Fibroblast of the aortic adventitia (primary cell): Measurements from ENCODE around the gene PLXNA4. TPM values are rescaled to one million over a fixed set of nuclear protein-coding genes. Genes with fewer than 3 reads are reported as not detected.

Source experiments
- DNase-seq: peaks from one replicate; pipeline ENCODE4 v3.0.0-alpha.2; 2010; ENCODE audit warnings: low read depth
- H3K4me3 ChIP-seq: 2 replicates; pipeline ENCODE4 v1.5.1; 2011; ENCODE audit warnings: low read depth, mild to moderate bottlenecking, control low read depth, low read length, moderate library complexity
- total RNA-seq: library from RNA; depleted of rRNA; stranded (reverse); fragments of >200 nt; gene quantifications from 2 replicates; pipeline ENCODE4 v1.2.3, GENCODE V29; 2012; ENCODE audit warnings: low replicate concordance
- TF ChIP-seq, protein P1 (sequence below): IDR thresholded peaks from 2 replicates; pipeline ENCODE4 v1.5.1; 2011; ENCODE audit warnings: mild to moderate bottlenecking, low read length, control low read depth, inconsistent platforms; ENCODE audit not compliant: insufficient read depth

PLXNA4 gene
- total RNA-seq, 1 donor, result 3.0 TPM

DNA sequence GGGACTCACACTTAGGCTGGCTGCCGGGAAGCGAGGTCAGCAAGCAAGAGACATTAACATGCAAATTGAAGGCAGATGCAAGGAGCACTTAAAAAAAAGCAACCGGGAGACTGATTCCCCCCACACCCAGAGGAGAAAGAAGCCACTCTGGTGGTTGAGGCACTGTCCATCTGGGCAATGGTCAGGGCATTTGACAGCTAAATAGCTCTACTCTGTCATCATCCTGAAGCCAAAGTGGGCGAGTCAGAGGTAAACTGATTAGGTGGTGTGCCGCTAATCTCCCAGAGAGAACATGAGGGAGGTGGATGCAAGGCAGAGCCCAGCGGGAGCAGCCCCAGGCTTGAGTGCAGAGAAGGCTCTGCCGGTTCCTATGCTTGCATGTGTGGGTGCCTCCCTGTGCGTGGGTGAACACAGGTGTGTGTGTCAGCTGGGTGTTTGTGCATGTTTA lies 100.6 kb downstream of the PLXNA4 start:
- DNase-seq, result no peak
- no peak overlapping the region for H3K4me3 ChIP-seq
- TF ChIP-seq, protein P1, sequence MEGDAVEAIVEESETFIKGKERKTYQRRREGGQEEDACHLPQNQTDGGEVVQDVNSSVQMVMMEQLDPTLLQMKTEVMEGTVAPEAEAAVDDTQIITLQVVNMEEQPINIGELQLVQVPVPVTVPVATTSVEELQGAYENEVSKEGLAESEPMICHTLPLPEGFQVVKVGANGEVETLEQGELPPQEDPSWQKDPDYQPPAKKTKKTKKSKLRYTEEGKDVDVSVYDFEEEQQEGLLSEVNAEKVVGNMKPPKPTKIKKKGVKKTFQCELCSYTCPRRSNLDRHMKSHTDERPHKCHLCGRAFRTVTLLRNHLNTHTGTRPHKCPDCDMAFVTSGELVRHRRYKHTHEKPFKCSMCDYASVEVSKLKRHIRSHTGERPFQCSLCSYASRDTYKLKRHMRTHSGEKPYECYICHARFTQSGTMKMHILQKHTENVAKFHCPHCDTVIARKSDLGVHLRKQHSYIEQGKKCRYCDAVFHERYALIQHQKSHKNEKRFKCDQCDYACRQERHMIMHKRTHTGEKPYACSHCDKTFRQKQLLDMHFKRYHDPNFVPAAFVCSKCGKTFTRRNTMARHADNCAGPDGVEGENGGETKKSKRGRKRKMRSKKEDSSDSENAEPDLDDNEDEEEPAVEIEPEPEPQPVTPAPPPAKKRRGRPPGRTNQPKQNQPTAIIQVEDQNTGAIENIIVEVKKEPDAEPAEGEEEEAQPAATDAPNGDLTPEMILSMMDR, result no peak

DNA sequence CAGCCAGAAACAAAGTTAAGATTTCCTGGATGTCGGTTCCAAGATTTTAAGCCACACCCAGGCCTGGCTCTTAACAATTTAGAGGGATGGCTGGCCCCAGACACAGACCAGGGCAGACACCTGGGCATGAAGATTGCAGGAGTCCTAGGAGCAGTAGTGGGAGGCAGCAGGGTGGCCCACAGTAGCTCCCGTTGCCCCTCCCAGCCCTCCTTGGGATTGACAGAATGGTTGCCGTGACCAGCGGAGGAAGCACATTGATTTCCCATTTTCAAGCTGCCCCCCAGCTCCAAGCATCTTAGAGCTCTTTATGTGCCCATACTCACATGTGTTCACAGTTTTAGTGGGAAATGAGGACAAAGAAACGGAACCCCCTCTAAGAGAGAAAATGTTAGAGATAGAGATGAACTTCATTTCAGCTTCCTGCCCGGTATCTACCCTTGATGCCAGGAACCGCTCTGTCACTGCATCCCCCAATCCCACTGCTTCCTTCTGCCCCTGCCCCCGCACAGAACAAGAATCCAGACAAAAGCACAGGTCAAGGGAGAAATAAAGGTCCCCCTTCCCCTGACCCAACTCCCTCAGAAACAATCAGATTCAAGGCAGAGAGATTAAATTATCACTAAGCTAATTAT lies 101.1 kb downstream of the PLXNA4 start:
- no peak for DNase-seq
- TF ChIP-seq, protein P1, result no peak
- H3K4me3 ChIP-seq, result no peak overlapping the region

GRCh38 chr7:132472463-132473120 lies 103.7 kb downstream of the PLXNA4 start:
- TF ChIP-seq, protein P1, result no peak
- H3K4me3 ChIP-seq, result no peak overlapping the region
- DNase-seq, result peak; percentile 78

- TF ChIP-seq, protein P1, result no peak
- no peak overlapping the region for H3K4me3 ChIP-seq
- DNase-seq, result no peak
Observed at GRCh38 chr7:132471515-132471914, 104.8 kb downstream of the PLXNA4 start.

DNA sequence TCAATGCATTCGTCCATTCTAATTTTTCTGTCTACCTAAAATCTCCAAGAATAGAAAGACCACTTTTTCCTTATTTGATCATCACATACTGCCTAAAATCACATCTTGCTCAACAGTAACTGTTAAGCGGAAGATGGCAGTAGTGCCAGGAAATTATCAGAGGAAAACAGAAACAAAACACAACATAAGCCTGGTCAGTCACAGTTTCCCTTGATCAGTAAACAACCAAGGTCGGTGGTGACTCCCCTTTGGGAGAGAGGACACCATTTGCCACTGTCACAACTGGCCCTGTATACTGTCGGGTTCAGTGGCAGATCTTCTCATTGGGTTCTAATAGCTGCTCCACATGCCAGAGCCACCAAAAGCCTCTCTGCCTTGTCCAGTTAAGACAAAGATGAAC lies 106.6 kb downstream of the PLXNA4 start:
- H3K4me3 ChIP-seq, result no peak overlapping the region
- TF ChIP-seq, protein P1, result no peak
- no peak for DNase-seq

DNA sequence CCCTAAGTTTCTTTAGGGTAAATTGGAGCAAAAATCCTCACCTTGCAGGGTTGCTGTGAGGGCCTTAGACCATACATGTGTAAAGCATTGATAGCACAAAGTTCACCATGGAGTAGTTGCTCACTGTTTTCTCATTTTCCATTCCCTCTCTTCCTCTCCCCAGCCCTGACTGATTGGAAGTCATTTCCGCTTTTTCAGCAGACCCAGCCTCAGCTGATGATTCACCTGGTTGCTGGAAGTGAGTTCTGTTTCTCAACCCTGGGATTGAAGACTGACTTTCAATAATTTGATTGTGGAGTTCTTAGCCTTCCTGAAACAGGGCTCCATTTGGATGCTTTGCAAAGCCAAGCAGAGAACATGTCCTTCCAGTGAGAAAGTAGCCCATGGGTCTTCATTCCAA lies 107.0 kb downstream of the PLXNA4 start:
- TF ChIP-seq, protein P1, result no peak
- no peak overlapping the region for H3K4me3 ChIP-seq
- DNase-seq, result no peak
